Measurements from ENCODE around the gene ANTXR1.
"Not testable (repeated sequence)": the region's sequence is repeated elsewhere in the genome, so short reads cannot be mapped to it uniquely, and the experiment has no call there.

ANTXR1 gene

GRCh38 chr2:69243652-69244051 is 230.7 kb downstream of the ANTXR1 start:
- no peak for DNase-seq

GRCh38 chr2:69244882-69245281 is 231.9 kb downstream of the ANTXR1 start:
- no peak for DNase-seq

GRCh38 chr2:69247583-69247982 is 234.6 kb downstream of the ANTXR1 start:
- DNase-seq: no peak

- no peak for DNase-seq
These were observed 235.3 kb downstream of the ANTXR1 start for GRCh38 chr2:69248232-69248631.

GRCh38 chr2:69250981-69251380 is 238.0 kb downstream of the ANTXR1 start:
- no peak for DNase-seq

GRCh38 chr2:69251943-69252342 is 239.0 kb downstream of the ANTXR1 start:
- DNase-seq: no peak

- DNase-seq: no peak
These were observed 240.1 kb downstream of the ANTXR1 start for GRCh38 chr2:69253112-69253511.

GRCh38 chr2:69253611-69254301 is 240.8 kb downstream of the ANTXR1 start:
- no peak for DNase-seq

- no peak for DNase-seq
These were observed 242.8 kb downstream of the ANTXR1 start for GRCh38 chr2:69255760-69256159.

GRCh38 chr2:69259994-69260591 is 247.1 kb downstream of the ANTXR1 start:
- not testable (repeated sequence) for DNase-seq

- no peak for DNase-seq
These were observed 247.7 kb downstream of the ANTXR1 start for GRCh38 chr2:69260666-69261065.

- DNase-seq: no peak
These were observed 256.4 kb downstream of the ANTXR1 start for GRCh38 chr2:69269330-69269729.

GRCh38 chr2:69271831-69272257 is 258.9 kb downstream of the ANTXR1 start:
- DNase-seq: no peak

- no peak for DNase-seq
These were observed 260.0 kb downstream of the ANTXR1 start for GRCh38 chr2:69272803-69273471.

GRCh38 chr2:69275490-69275889 is 262.5 kb downstream of the ANTXR1 start:
- no peak for DNase-seq

- DNase-seq: no peak
These were observed 265.4 kb downstream of the ANTXR1 start for GRCh38 chr2:69278366-69278765.

GRCh38 chr2:69279211-69279610 is 266.2 kb downstream of the ANTXR1 start:
- no peak for DNase-seq

GRCh38 chr2:69279931-69280681 is 267.1 kb downstream of the ANTXR1 start:
- DNase-seq: no peak

- no peak for DNase-seq
These were observed 267.9 kb downstream of the ANTXR1 start for GRCh38 chr2:69280796-69281412.

GRCh38 chr2:69285379-69285894 is 272.5 kb downstream of the ANTXR1 start:
- no peak for DNase-seq

GRCh38 chr2:69287544-69287943 is 274.6 kb downstream of the ANTXR1 start:
- no peak for DNase-seq

- DNase-seq: no peak
These were observed 275.4 kb downstream of the ANTXR1 start for GRCh38 chr2:69288429-69288828.

Measured in NCI-H2171 treated with DMSO at 0.1 percent for 48 hours (cell line).